ENCODE data around the gene GTF2F2. TPM values are rescaled to one million over a fixed set of nuclear protein-coding genes. Genes with fewer than 3 reads are reported as not detected.

GTF2F2 gene
- total RNA-seq, 1 experiment from 2014 or later: 28.1 TPM

DNA sequence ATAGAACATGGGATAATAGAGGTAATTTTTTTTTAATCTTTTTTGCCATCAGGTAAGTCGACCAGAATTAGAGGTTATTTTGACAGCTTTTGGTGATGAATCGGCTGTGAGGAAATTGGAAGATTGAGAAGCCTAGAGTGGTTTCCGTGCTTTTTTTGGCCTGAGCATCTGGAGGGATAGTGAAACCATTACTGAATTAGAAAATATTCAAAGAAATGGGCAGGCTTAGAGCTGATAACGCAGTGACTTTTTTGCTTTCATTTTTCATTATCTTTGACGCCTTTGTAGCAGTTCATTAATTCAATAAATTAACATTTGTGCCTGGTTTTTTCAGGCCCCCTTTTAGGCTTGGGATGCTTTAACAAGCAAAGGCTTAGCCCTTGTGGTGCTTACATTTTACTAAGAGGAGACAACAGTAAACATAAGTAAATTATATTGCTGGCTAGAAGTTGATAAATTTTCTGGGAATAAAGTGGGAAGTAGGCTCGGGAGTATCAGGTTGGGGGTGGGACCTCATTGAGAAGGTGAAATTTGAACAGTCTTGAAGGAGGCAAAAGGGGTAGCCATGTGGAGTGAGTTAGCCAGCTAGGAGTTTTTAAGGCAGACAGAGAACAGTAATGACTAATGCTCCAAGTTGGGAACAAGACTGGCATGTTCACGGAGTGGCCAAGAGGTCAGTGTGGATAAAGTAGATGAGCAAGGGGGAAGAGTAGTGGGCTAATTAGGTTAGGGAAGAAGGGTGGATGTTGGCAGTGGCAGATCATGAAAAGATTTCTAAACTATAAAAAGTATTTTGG is 36.5 kb downstream of the GTF2F2 start:
- ChIA-PET CTCF (no interaction called here), POLR2A (no interaction called here)
- no peak for DNase-seq
- no peak overlapping the region for H3K4me3 Mint-ChIP-seq (ENCODE audit: unreplicated experiment)
- no peak overlapping the region for H3K27ac Mint-ChIP-seq (ENCODE audit: unreplicated experiment)
- Histone ChIP-seq H3K36me3 (ENCODE audit: control insufficient read depth, insufficient read depth, low read length) (no peaks in the 10 kb centered on the region), H3K27me3 (replicated peaks; ENCODE audit: control insufficient read depth, insufficient read depth, low read length) (no peaks in the 10 kb centered on the region), H3K4me3 (ENCODE audit: low read depth, low read length) (no peak overlapping the region), H3K9me3 (no peaks in the 10 kb centered on the region), H3K4me1 (no peaks in the 10 kb centered on the region)
- peaks cover 6% of the 10 kb centered on the region for H3K36me3 Mint-ChIP-seq (ENCODE audit: insufficient read depth, unreplicated experiment)
- no peaks in the 10 kb centered on the region for H3K9me3 Mint-ChIP-seq (ENCODE audit: unreplicated experiment)
- no peaks in the 10 kb centered on the region for H3K27me3 Mint-ChIP-seq (ENCODE audit: insufficient read depth, unreplicated experiment)
- H3K4me1 Mint-ChIP-seq (ENCODE audit: low read depth, unreplicated experiment): no peaks in the 10 kb centered on the region
- intact Hi-C loops (cut with micrococcal nuclease; ENCODE audit: unreplicated experiment): no loop called here
- no TSS peak for BruUV-seq (replicated peaks)
- no peak for TF ChIP-seq CTCF (IDR thresholded peaks at IDR 0.05; ENCODE audit: insufficient read depth in 1 of 2, low read depth in 1 of 2, low read length in 1 of 2, severe bottlenecking in 1 of 2, unreplicated experiment in 1 of 2)

GRCh38 chr13:45162194-45162593 is 41.9 kb downstream of the GTF2F2 start:
- TF ChIP-seq CTCF (IDR thresholded peaks at IDR 0.05; ENCODE audit: insufficient read depth in 1 of 2, low read depth in 1 of 2, low read length in 1 of 2, severe bottlenecking in 1 of 2, unreplicated experiment in 1 of 2): no peak
- H3K4me3 Mint-ChIP-seq (ENCODE audit: unreplicated experiment): no peak overlapping the region
- no peaks in the 10 kb centered on the region for H3K9me3 Mint-ChIP-seq (ENCODE audit: unreplicated experiment)
- no peaks in the 10 kb centered on the region for H3K4me1 Mint-ChIP-seq (ENCODE audit: low read depth, unreplicated experiment)
- no TSS peak for BruUV-seq (replicated peaks)
- no peak overlapping the region for H3K27ac Mint-ChIP-seq (ENCODE audit: unreplicated experiment)
- CTCF ChIA-PET: no interaction called here
- H3K9me3 ChIP-seq: peaks cover 3% of the 10 kb centered on the region; the same call in 1 of the 2 replicates
- H3K36me3 Mint-ChIP-seq (ENCODE audit: insufficient read depth, unreplicated experiment): peaks cover 7% of the 10 kb centered on the region
- no peaks in the 10 kb centered on the region for H3K27me3 Mint-ChIP-seq (ENCODE audit: insufficient read depth, unreplicated experiment)
- intact Hi-C loops (cut with micrococcal nuclease; ENCODE audit: unreplicated experiment): no loop called here
- no peaks in the 10 kb centered on the region for H3K4me1 ChIP-seq
- DNase-seq: no peak
- no peaks in the 10 kb centered on the region for H3K36me3 ChIP-seq (ENCODE audit: control insufficient read depth, insufficient read depth, low read length)
- H3K4me3 ChIP-seq (ENCODE audit: low read depth, low read length): no peak overlapping the region
- no peaks in the 10 kb centered on the region for H3K27me3 ChIP-seq (replicated peaks; ENCODE audit: control insufficient read depth, insufficient read depth, low read length)
- POLR2A ChIA-PET: interaction anchor here (0.6 kb wide), 1 partner anchor 12 kb away, joined by 3 read pairs; no protein-coding TSS in a partner anchor

DNA sequence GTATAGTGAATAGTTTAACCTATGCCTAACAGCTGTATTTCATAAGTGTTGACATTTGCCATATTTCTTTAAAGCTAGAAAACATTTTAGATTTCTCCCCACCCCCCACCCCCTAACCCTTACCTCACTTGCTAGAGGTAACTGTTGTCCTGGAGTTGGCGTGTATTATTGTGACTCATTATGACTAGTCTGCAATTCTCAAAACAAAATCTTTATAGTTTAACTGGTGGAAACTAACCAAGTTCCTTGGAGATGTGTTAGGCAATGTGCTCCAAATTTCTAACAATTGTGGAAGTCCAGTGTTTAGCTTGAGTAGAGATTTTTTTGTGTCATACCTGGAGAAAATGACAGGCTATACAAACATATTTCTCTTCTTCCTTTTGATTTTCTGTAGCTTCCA is 42.5 kb downstream of the GTF2F2 start:
- H3K27ac Mint-ChIP-seq (ENCODE audit: unreplicated experiment): no peak overlapping the region
- no peak overlapping the region for H3K4me3 Mint-ChIP-seq (ENCODE audit: unreplicated experiment)
- DNase-seq: no peak
- Histone ChIP-seq H3K27me3 (replicated peaks; ENCODE audit: control insufficient read depth, insufficient read depth, low read length) (no peaks in the 10 kb centered on the region), H3K4me1 (no peaks in the 10 kb centered on the region), H3K36me3 (ENCODE audit: control insufficient read depth, insufficient read depth, low read length) (no peaks in the 10 kb centered on the region), H3K9me3 (peaks cover 3% of the 10 kb centered on the region; the same call in 1 of the 2 replicates), H3K4me3 (ENCODE audit: low read depth, low read length) (no peak overlapping the region)
- H3K4me1 Mint-ChIP-seq (ENCODE audit: low read depth, unreplicated experiment): no peaks in the 10 kb centered on the region
- CTCF ChIA-PET: no interaction called here
- H3K36me3 Mint-ChIP-seq (ENCODE audit: insufficient read depth, unreplicated experiment): peaks cover 6% of the 10 kb centered on the region
- intact Hi-C loops (cut with micrococcal nuclease; ENCODE audit: unreplicated experiment): no loop called here
- no peak for TF ChIP-seq CTCF (IDR thresholded peaks at IDR 0.05; ENCODE audit: insufficient read depth in 1 of 2, low read depth in 1 of 2, low read length in 1 of 2, severe bottlenecking in 1 of 2, unreplicated experiment in 1 of 2)
- no peaks in the 10 kb centered on the region for H3K9me3 Mint-ChIP-seq (ENCODE audit: unreplicated experiment)
- no peaks in the 10 kb centered on the region for H3K27me3 Mint-ChIP-seq (ENCODE audit: insufficient read depth, unreplicated experiment)
- BruUV-seq (replicated peaks): no TSS peak
- POLR2A ChIA-PET: interaction anchor here (0.6 kb wide), 1 partner anchor 12 kb away, joined by 3 read pairs; no protein-coding TSS in a partner anchor

Data from Caco-2 (cell line).